Inflammatory macrophage treated with lipopolysaccharide for 4 hours (primary cell): ENCODE results near the gene TTC12.
A peak's percentile ranks its signal among the peaks of the same experiment; 100 is the strongest.

ENCODE experiments used
- DNase-seq: peaks from one replicate; pipeline ENCODE4 v3.0.0-alpha.2; 2020

The TTC12 gene

DNA sequence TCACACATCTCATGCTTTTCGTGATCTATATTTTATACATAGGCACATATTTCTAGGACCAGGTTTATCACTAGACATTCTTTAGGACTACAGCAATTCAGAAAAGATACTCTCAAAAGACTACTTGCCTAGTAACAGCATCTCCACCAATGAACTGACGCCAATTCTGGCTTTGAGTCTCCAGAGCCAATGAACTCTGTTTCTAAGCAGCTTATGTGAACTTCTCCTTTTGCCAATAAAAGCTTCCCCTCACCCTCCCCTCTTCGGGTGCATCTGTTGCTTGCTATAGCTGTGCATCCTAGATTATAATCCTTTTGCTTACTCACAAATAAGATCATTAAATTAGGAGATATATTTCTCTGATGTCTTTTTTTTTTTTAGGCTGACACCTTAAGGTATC is 61.8 kb downstream of the TTC12 start:
- DNase-seq: peak; percentile 6

DNA sequence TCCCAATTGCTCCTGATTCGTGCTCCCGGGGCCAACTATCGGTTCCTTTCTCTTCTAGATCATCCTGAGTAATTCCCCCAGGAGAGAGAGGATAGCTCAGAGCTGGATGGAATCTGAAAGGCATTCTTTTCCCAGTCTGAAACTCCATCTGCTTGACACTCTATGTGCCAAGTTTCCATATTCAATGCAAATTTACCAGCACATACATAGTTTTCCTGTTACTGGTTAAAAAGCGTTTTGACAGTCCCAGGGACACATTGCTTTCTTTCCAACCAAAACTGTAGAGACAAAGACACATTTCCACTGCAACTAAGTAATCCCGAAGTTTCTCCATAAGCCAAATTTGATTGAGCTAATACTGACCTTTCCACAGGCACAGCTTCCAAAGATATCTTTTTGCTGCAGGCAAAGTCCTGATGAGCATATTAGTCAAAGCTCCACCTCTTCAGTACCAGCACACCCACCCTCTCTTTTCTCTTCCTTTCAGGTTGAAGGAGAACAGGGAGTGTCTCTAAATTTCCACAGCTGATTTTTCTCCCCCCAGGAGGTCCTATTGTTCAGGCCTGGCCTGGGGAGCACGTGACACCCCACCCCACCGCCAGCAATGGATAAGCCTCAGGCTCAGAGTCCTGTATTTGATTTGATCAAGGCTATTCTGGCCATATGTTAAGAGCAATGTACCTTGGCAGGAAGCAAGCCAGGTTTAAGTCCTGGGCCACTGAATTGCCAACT is 63.5 kb downstream of the TTC12 start:
- DNase-seq: no peak

GRCh38 chr11:113378692-113379091 is 64.3 kb downstream of the TTC12 start:
- no peak for DNase-seq

DNA sequence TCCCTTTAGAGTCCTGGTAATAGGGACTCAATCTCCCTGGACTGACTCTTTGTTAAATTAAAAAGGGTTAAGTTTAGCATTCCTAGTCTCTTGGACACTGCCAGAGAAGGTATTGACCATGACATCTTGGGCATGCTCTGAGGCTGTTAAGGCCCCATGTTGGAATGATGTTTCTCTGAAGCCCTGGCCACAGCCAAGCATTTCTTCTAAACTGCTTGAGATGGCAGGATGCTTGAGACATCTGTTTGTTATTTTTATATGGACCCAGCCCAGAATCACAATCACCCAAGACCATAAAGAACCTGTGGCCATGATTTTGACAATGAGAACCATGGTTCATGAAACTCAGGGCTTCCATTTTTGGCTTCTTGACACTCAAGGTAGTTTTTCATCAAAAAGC is 67.7 kb downstream of the TTC12 start:
- no peak for DNase-seq

GRCh38 chr11:113384551-113384950 is 70.2 kb downstream of the TTC12 start:
- no peak for DNase-seq

DNA sequence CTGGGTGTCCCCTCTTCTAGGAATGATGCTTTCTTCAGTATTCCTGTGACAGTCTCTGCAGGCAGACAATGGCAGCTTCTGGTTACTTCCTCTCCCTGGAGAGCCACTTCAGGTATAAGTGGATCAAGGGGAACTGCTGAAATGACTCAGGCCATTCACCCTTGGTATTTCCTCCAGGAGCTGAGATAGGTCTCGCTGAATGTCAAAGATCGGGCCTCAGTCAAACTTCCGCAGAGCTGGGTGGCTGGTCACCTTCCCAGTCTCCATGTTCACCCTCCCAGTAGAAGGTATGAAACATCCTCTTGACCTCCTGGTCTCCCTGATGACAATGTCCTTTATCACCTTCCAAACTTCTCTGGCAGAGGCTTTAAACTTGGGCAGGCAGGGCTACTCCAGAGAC is 71.4 kb downstream of the TTC12 start:
- DNase-seq: no peak

DNA sequence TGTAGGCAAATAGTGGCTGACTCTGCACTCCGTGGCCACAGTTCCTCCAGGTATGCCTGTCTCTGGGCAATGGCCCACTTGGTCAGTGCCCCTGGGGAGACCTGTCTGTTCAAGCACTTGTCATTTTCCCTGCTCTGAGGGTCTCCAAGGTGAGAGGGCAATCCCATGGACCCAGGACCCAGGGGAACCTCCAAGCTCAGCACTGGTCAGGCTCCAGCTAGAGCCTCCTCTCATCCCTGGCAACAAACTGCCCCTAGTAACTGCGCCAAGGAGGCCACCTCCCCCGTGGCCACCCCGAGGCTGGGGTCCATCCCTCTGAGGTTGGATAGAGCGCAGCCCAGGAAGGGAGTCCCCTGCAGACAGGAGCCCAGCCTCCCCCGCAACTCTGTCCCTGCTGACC is 72.5 kb downstream of the TTC12 start:
- no peak for DNase-seq

- DNase-seq: no peak
Observed at GRCh38 chr11:113387605-113388211, 73.3 kb downstream of the TTC12 start, which contains the start of gene ANKK1. Gene ANKK1, plus strand, starts transcription at chr11:113387779. Its CDS starts 106 bp downstream, at chr11:113387885.

DNA sequence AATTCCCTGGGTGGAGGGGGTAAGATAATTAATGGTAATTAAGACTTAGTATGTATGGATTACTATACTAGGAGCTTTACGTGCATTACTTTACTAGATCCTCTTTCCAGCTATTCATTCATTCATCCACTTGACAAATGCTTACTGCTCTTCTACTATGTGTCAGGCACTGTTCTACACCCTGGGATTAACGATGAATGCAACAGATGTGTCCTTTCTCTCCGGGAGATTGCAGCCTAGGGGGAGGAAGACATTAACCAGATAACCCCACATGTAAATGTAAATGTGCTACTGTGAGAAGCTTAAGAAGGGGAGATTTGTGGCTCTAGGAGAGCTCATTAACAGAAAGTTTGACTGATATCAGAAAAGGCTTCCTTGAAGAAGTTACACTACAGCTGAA is 74.9 kb downstream of the TTC12 start:
- DNase-seq: no peak

- DNase-seq: no peak
Observed at GRCh38 chr11:113392236-113392921, 78.0 kb downstream of the TTC12 start.

- no peak for DNase-seq
Observed at GRCh38 chr11:113393501-113393985, 79.2 kb downstream of the TTC12 start.

DNA sequence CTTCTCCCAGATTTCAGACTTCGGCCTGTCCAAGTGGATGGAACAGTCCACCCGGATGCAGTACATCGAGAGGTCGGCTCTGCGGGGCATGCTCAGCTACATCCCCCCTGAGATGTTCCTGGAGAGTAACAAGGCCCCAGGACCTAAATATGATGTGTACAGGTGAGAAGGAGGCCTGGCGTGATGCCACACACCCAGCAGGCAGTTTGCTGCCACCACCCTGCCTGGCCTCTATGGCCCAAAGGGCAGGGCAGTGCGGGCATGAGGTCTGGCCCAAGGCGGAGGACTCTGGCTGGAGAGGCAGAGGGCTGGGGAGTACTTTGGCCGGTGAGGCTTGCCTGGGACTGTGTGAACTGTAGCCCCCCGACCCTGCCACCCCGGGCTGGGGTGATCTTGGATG is 80.5 kb downstream of the TTC12 start:
- no peak for DNase-seq

- DNase-seq: no peak
Observed at GRCh38 chr11:113395782-113396336, 81.5 kb downstream of the TTC12 start.

DNA sequence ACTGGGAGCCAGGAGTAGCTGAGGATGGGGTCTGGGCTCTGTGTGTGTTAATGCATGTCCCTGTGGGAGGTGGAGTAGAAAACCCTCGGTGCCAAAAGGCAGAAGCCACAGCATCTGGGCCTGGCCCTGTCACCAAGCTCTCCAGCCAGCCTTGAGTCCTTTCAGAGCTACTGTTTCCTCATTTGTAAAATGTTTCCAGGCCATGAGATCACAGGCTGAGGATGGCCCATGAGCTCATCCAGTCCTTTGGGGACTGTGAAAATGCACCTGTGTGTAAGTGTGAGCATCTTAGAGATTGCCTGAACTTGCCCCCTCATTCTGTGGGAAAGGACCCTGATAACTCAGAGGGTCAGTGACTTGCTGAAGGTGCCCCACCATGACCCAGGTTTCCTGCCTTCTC is 82.3 kb downstream of the TTC12 start:
- DNase-seq: no peak

- DNase-seq: no peak
Observed at GRCh38 chr11:113397212-113397611, 82.8 kb downstream of the TTC12 start.

DNA sequence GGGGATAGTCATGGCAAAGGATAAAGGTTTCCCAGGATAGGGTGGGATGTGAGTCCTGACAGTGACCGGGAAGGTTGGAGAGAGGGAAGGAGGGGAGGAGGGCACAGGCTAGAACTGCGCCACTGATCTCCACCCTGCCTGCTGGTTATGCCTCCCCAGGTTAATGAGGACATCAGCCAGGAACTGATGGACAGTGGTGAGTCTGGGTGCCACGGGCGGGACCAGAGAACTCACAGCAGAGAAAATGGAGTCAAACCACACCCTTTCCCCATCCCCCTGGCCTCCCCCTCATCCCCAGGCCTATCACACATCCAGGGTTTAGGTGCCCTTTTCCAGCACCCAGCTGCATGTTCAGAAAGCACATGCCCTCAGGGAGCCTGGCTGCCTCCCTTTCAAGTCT is 83.4 kb downstream of the TTC12 start:
- DNase-seq: no peak

GRCh38 chr11:113398669-113399430 is 84.5 kb downstream of the TTC12 start:
- DNase-seq: no peak

DNA sequence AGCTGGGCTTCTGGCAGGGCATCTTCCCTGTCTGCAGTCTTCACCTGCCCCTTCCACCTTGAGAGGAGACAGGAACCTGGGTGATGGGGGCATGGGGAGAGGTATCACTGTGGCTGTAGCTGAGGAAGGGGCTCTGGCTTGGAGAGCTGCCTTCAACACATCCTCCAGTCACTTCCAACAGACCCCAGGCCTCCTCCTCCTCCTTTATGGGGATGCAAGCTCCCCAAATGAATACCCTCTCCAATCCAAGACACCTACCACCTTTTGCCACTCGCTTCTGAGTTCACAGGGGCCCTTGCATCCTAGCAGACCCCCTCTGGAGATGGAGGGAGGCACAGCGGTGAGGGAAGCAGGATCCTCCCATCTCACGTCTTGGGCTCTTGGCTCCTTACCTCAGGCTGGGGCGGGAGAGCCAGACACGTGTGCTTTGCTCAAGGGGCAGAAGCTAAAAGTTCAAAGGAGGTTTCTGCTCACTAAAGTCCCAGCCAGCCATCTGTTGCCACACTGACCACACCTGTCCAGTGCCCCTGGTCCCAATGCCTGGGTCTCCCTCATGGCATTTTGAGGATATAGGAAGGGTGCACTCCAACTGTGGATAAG is 86.3 kb downstream of the TTC12 start:
- DNase-seq: no peak

GRCh38 chr11:113401718-113402117 is 87.3 kb downstream of the TTC12 start:
- DNase-seq: peak; percentile 10

DNA sequence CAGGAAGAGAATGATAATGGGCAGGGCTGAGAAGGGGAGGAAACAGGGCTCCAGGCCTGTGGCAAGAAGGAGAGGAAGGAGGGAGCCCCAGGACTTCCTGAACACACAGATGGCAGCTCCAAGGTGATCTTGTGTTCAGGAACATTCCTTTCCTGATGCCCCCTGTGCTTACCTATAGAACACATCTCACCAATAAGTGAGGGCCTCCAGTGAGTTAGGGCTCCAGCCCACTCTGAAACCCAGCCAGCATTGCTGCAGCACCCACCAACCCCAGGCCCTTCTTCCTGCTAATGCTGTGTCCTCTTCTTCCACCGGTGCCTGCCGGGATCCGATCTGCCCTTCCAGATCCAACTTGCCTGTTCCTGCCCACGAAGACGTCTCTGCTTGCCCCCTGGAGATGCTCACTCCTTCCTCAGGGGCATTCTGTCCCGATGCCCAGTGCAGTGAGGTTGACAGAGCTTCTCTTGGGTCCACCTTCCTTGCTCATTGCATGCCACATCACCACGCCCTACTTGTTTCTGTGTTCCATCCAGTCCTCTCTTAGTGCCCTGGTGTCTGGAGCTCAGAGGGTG is 90.6 kb downstream of the TTC12 start:
- DNase-seq: no peak

GRCh38 chr11:113405724-113406478 is 91.5 kb downstream of the TTC12 start:
- DNase-seq: no peak
